Cardiac muscle cell (in vitro differentiated cells and primary cell): ENCODE measurements around the gene NOCT. TPM values are rescaled to one million over a fixed set of nuclear protein-coding genes. Genes with fewer than 3 reads are reported as not detected.
"Not testable (repeated sequence)": the region's sequence is repeated elsewhere in the genome, so short reads cannot be mapped to it uniquely, and the experiment has no call there.

Source experiments
- DNase-seq, 2 donors: peaks; one replicate each; pipeline versions ENCODE4 v3.0.0 to v3.0.0-alpha.2; 2010 to 2017; ENCODE audit warnings: low read depth in 1 of 2, low spot score in 1 of 2
- H3K27ac ChIP-seq: fragments of 200-600 bp; sonication (generic); 2 replicates; pipeline ENCODE4 v1.5.1; 2016
- H3K27me3 ChIP-seq: fragments of 200-600 bp; sonication (generic); 2 replicates; pipeline ENCODE4 v1.6.0; 2016; ENCODE audit warnings: control low read depth
- H3K36me3 ChIP-seq: fragments of 200-600 bp; sonication (generic); 2 replicates; pipeline ENCODE4 v1.5.1; 2016; ENCODE audit warnings: control low read depth
- H3K4me1 ChIP-seq: fragments of 200-600 bp; sonication (generic); 2 replicates; pipeline ENCODE4 v1.8.1; 2017; ENCODE audit warnings: low read depth, mild to moderate bottlenecking, mixed run types
- H3K4me3 ChIP-seq: fragments of 200-600 bp; sonication (generic); 2 replicates; pipeline ENCODE4 v1.5.1; 2016; ENCODE audit warnings: mild to moderate bottlenecking
- H3K9me3 ChIP-seq: fragments of 200-600 bp; sonication (generic); 2 replicates; pipeline ENCODE4 v1.5.1; 2017; ENCODE audit warnings: low read depth, mild to moderate bottlenecking, control low read depth
- polyA plus RNA-seq: library from polyadenylated mRNA; unstranded; fragments of >200 nt; fragmentation: Nextera tagmentation; extraction: Ambion mirVana; gene quantifications from 2 replicates; pipeline ENCODE4 v1.2.1, GENCODE V29; 2016
- total RNA-seq: library from RNA; depleted of rRNA; stranded (reverse); fragments of >200 nt; gene quantifications from 2 replicates; pipeline ENCODE4 v1.2.3, GENCODE V29; 2016
- TF ChIP-seq, protein P1 (sequence below): IDR thresholded peaks from 2 replicates; pipeline ENCODE4 v1.5.1; 2012; ENCODE audit warnings: low read depth, mild to moderate bottlenecking, low read length

Gene NOCT
- total and polyA plus RNA-seq, 2 experiments from 2014 or later: 2.5 to 11.1 TPM

DNA sequence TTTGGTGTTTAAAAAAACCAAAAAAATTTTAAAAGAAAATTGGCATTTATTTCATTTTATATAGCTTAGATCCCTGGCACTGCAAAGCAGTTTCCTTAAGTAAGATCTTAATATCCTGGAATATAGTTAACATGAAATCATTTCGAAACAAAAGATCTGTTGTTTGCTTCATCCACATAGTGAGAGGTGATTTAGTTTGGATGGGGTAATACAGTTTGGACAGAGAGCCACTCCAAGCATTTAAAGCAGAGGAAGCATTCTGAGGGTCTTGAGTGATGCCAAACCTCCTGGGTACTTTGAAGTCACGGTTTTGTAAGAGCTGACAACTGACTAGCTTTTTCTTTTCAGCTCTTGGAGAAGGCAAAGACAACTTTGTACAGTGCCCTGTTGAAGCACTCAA lies 28.7 kb downstream of the NOCT start:
- Histone ChIP-seq H3K27ac (peak overlapping the region; percentile 36), H3K36me3 (peaks cover 6% of the 10 kb centered on the region), H3K27me3 (no peaks in the 10 kb centered on the region), H3K9me3 (no peaks in the 10 kb centered on the region), H3K4me3 (no peak overlapping the region), H3K4me1 (no peaks in the 10 kb centered on the region)
- TF ChIP-seq, protein P1, sequence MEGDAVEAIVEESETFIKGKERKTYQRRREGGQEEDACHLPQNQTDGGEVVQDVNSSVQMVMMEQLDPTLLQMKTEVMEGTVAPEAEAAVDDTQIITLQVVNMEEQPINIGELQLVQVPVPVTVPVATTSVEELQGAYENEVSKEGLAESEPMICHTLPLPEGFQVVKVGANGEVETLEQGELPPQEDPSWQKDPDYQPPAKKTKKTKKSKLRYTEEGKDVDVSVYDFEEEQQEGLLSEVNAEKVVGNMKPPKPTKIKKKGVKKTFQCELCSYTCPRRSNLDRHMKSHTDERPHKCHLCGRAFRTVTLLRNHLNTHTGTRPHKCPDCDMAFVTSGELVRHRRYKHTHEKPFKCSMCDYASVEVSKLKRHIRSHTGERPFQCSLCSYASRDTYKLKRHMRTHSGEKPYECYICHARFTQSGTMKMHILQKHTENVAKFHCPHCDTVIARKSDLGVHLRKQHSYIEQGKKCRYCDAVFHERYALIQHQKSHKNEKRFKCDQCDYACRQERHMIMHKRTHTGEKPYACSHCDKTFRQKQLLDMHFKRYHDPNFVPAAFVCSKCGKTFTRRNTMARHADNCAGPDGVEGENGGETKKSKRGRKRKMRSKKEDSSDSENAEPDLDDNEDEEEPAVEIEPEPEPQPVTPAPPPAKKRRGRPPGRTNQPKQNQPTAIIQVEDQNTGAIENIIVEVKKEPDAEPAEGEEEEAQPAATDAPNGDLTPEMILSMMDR: no peak
- peak in 1 of 2 donors; percentile 37 for DNase-seq

DNA sequence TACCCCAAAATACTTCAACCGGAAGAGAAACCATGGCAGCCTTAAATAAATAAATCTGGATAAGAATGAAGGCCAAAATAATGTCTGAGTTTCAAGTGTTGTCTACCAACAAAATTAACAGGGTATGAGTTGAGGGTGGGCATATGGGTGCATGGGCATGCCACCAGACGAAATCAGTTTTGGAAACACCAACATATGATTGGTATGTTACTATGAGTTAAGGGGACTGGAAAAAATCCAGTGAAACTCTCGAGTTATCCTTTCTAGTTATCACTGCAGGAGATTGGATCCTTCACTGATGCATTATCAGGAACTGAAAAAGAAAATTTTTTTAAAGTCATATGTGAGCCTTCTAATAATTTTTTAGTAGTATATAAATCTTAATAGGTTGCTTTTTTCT lies 32.4 kb downstream of the NOCT start:
- no peak overlapping the region for H3K27ac ChIP-seq
- H3K36me3 ChIP-seq: peaks cover 6% of the 10 kb centered on the region
- TF ChIP-seq, protein P1: no peak
- no peak for DNase-seq
- H3K9me3 ChIP-seq: no peaks in the 10 kb centered on the region
- no peaks in the 10 kb centered on the region for H3K27me3 ChIP-seq
- H3K4me3 ChIP-seq: no peak overlapping the region
- H3K4me1 ChIP-seq: no peaks in the 10 kb centered on the region

DNA sequence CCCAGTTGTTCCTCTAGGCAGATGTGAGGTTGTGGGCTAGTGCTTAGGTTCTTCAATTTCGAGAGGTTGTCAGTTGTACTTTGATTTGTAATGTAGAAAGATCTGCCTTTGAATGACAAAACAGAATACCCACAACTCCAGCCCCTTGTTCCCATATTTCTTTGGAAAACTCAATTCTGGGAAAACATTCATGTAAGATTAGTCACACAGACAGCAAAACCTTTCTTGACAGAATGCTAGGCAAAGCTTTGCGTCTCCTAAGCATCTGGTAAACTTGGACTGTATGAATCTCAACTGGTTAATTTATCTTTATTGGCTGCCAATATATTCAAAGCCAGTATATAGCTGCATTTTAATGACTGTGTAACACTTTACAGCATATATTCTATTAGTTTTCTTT lies 34.9 kb downstream of the NOCT start:
- no peaks in the 10 kb centered on the region for H3K27me3 ChIP-seq

DNA sequence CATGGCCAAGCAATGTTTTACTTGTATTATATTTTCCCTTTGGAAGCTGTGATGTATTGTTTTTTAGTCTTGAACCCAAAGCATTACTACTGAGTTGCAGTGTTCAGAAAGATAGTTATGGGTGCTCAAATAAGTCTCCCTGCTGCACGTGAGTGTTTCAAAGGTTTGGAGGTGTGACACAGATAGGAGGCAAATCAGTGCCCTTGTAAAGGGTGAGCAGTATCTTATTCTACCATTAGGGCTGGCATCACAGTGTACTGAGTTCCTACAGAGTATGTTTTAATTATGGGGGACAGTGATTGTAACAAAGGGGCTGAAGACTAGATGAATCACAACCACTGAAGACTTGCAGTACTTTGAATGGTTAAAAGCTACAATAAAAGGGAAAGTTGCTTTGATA lies 38.3 kb downstream of the NOCT start:
- peaks cover 4% of the 10 kb centered on the region for H3K36me3 ChIP-seq
- H3K4me3 ChIP-seq: no peak overlapping the region
- H3K9me3 ChIP-seq: no peaks in the 10 kb centered on the region
- TF ChIP-seq, protein P1: no peak
- H3K27ac ChIP-seq: peak overlapping the region; percentile 76
- H3K4me1 ChIP-seq: peaks cover 26% of the 10 kb centered on the region
- DNase-seq: no peak
- no peaks in the 10 kb centered on the region for H3K27me3 ChIP-seq

More for the DNA sequence above, 34.9 kb downstream of the NOCT start:
- H3K27ac ChIP-seq: peak overlapping the region; percentile 59
- TF ChIP-seq, protein P1: no peak
- peak in 1 of 2 donors; percentile 52 for DNase-seq
- H3K4me3 ChIP-seq: no peak overlapping the region
- peaks cover 17% of the 10 kb centered on the region for H3K4me1 ChIP-seq
- peaks cover 6% of the 10 kb centered on the region for H3K36me3 ChIP-seq
- no peaks in the 10 kb centered on the region for H3K9me3 ChIP-seq

DNA sequence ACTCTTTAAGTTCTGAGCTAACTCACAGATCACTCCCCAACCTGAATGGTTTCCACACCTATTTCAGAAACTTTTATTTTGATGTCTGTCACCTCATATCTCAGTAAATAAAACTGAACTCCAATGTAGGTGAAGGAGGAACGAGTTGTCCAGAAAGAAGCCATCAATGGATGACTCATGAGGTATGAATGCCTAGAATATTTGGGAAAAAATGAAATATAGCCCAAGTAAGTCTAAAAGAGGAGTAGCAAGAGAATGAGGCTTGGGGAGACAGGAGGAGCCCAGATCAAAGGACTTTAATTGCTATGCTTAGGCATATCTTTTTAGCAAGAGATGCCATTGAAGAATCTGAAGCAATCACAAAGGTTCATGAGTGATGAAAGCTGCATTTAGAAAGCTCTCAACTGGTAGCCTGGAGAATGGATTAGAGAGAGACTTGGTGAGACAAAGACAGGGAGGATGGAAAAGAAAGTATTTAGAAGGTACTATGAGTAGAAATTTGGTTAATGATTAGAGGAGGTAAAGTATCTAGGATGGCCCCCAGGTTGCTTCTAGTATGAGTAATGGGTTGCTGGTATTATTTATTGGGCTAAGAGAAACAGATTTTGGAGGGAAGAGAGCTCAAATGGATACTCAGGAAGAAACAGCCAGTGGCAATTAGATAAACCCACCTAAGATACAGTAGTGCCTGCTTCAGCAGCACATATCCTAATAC lies 39.4 kb downstream of the NOCT start:
- peak; percentile 37 to 59 for DNase-seq
- Histone ChIP-seq H3K27me3 (no peaks in the 10 kb centered on the region), H3K27ac (peak overlapping the region; percentile 76), H3K36me3 (peaks cover 14% of the 10 kb centered on the region), H3K4me1 (peaks cover 26% of the 10 kb centered on the region), H3K4me3 (no peak overlapping the region), H3K9me3 (no peaks in the 10 kb centered on the region)
- TF ChIP-seq, protein P1: no peak

DNA sequence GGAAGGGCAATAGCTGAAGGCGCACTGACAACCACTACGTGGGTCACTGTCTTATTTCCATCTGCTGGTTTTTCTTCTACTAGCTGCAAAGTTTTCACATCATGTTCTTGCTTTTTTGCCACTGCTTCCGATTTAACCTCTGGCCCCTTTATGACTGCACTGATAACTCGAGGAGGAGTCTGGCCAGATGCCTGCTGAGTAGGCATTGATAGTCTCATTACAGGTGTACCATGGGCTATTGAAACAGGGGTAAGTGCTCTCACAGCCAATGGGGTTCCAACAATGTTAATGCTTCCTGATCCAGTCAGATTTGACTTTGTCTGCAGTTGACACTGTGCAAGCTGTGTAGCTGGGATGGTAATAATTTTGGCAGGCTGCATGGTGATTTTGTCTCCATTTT lies 43.4 kb downstream of the NOCT start:
- not testable (repeated sequence) for H3K4me3 ChIP-seq, H3K27me3 ChIP-seq, H3K9me3 ChIP-seq, DNase-seq
- peaks cover 50% of the 10 kb centered on the region for H3K36me3 ChIP-seq
- peak overlapping the region; percentile 41 for H3K27ac ChIP-seq
- H3K4me1 ChIP-seq: peaks cover 23% of the 10 kb centered on the region
